Erythroblast (primary cell): ENCODE data around the gene TTLL6.

Experiments
- GATA1 ChIP-seq: IDR thresholded peaks from 2 replicates; pipeline ENCODE4 v1.6.1; 2011; ENCODE audit warnings: low read depth, mild to moderate bottlenecking, control low read depth, low read length, moderate library complexity
- POLR2A ChIP-seq: IDR thresholded peaks from 2 replicates; pipeline ENCODE4 v1.6.1; 2011; ENCODE audit warnings: mild to moderate bottlenecking, low read length

- TF ChIP-seq POLR2A (no peak), GATA1 (no peak)
Measured at GRCh38 chr17:48724251-48725003, 92.6 kb downstream of the TTLL6 start.
